HTERT RPE-1 (cell line): Measurements from ENCODE around the gene RIMBP3C.
"Not testable (repeated sequence)": the region's sequence is repeated elsewhere in the genome, so short reads cannot be mapped to it uniquely, and the experiment has no call there.

ENCODE experiments used
- in situ Hi-C: fragments of 300-500 bp; cut with MboI; formaldehyde crosslinking; loops from 4 replicates; pipeline ENCODE4 v1.14.3; 2020; ENCODE audit warnings: low sequenced_read_pairs

The RIMBP3C gene

DNA sequence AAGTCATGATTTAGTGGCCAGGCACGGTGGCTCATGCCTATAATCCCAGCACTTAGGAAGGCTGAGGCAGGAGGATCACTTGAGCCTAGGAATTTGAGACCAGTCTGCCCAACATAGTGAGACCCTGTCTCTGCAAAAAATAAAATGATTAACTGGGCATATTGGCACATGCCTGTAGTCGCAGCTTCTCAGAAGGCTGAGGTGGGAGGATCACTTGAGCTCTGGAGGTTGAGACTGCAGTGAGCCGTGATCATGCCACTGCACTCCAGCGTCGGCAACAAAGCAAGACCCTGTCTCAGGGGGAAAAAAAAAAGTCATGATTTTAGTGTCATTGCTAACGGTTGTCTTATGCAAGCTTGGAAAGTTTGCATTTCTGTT lies 28.2 kb upstream of the RIMBP3C start:
- in situ Hi-C loops: no loop called here

DNA sequence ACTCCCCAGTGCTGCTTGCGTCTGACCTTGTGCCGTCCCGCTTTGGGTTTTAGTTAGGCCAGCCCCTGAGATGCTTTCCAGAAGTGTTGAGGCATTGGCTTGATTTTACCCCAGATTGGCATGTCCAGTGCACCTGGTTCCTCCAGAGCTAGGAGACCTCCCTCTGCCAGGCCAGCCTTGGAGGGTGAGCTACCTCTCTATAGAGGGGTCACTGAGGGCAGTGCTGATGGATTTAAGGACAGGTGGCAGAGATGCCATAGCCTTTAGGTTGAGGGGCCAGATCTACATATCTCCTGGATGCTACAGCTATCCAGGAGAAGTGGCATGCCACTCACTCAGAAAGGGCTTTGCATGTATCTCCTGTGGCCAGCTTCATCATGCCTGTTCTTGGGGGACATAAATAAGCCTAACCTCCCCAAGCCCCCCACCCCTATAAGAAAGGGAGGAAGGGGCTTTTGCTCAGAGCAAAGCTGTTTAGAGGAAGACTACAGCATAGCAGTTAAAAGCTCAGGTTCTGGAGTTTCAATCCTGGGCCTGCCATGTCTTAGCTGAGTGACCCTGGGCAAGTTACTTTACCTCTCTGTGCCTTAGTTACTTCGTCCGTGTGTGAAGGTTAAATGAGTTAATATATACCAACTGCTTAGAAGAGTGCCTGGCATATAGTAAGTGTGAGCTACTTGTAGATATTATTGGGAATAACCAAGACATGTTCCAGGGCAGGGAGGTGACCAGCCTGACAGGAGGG lies 22.7 kb upstream of the RIMBP3C start:
- in situ Hi-C loops: no loop called here

DNA sequence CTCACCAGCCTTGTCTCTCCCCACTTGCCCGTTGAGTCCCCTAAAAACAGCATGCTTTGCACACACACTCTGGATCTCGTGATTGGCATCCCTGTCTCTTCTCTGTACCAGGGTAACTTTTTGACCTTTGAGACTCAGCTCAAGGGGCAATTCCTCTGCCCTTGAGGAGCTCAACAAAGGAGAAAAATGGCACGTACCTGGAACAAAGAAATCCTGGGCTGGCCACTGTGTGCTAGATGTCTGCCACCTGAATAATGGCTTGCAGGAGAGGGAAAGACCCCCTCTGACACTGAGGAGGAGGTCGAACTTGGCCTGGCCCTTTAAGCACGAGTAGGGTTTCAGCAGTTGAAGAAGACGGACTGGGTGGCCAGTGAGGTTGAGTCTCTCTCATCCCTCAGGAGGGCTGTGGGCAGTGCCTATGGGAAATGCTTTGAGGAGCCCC lies 22.1 kb upstream of the RIMBP3C start:
- in situ Hi-C loops: no loop called here

- in situ Hi-C loops: no loop called here
Observed at GRCh38 chr22:21571679-21572078, 20.4 kb upstream of the RIMBP3C start.

GRCh38 chr22:21570398-21570797 lies 19.1 kb upstream of the RIMBP3C start:
- in situ Hi-C loops: no loop called here

- in situ Hi-C loops: no loop called here
Observed at GRCh38 chr22:21569459-21570170, 18.4 kb upstream of the RIMBP3C start.

- in situ Hi-C loops: not testable (repeated sequence)
Observed at GRCh38 chr22:21569076-21569427, 17.8 kb upstream of the RIMBP3C start.

- in situ Hi-C loops: no loop called here
Observed at GRCh38 chr22:21568347-21569075, 17.2 kb upstream of the RIMBP3C start.

- in situ Hi-C loops: no loop called here
Observed at GRCh38 chr22:21567456-21568346, 16.4 kb upstream of the RIMBP3C start, which contains the start of gene UBE2L3. TSS of gene UBE2L3 (plus strand) at chr22:21567714. CDS start at chr22:21567745, 31 bp downstream.

- in situ Hi-C loops: no loop called here
Observed at GRCh38 chr22:21564411-21564810, 13.2 kb upstream of the RIMBP3C start.

- in situ Hi-C loops: no loop called here
Observed at GRCh38 chr22:21563912-21564311, 12.7 kb upstream of the RIMBP3C start.

DNA sequence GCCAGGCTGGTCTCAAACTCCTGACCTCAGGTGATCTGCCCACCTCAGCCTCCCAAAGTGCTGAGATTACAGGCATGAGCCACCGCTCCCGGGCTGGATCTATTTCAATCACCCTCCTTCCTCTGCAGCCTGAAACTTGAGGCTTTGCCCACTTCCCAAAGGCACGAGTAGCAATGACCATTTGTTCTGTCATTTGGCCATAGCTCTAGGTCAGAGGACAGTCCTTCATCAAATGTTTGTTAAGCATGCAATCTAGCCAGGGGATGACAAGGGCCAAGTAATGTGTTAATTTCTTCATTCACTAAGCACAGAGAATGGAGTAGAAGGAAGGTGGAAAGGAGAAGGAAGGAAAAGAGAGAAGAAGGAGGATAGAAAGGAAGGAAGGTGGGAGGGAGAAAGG lies 9.4 kb upstream of the RIMBP3C start:
- in situ Hi-C loops: not testable (repeated sequence)

DNA sequence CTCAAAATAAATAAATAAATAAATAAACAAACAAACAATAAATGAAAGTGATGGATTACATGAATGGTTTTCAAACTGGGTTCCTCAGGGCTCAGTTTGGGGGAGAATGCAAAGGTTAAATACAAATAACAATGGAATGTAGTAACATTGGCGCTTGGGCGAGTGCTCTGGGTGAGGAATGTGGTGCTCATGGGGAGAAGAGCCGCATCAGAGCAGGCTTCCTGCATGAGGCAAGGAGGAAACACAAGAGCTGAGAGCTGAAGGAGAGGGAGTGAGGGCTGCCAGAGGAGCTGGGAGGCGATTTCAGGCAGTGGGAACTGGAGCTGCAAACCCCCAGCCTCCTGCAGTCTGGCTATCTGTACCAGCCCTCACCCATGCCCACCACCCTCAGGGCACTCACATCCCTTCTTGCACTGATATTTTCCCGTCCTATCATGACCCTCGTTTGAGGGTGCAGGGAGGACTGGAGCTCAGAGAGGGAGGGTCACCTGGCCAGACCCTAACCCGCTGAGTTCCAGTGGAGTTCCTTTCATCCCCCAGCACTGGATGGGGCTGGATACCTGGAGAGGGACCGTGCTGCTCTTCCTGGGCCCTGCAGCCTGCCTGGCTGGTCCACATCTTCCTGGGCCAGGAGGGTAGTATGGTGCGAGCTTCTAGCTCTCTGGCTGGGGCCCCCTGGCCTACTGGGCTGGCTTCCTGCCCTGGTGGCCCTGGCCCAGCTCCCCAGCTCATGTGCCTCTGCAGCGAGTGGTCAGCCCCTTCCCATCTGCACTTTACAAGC lies 8.3 kb upstream of the RIMBP3C start:
- in situ Hi-C loops: not testable (repeated sequence)

DNA sequence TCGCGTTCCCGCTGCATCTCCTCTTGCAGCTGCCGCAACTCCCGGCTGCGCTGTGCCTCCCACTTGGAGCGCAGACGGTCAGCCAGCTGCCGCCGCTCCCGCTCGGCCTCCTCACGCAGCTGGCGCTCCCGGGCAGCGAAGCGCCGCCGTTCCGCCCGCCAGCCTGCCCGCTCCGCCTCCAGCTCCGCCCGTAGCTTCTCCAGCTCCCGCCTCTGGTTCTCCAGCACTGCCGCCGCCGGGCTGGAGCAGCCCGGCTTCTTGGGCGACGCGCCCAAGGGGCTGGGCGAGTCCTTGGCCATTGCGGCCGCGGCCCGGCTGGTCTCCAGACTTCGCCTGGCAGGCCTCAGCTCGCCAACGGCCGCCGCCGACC lies 598 bp downstream of the RIMBP3C start:
- in situ Hi-C loops: not testable (repeated sequence)

DNA sequence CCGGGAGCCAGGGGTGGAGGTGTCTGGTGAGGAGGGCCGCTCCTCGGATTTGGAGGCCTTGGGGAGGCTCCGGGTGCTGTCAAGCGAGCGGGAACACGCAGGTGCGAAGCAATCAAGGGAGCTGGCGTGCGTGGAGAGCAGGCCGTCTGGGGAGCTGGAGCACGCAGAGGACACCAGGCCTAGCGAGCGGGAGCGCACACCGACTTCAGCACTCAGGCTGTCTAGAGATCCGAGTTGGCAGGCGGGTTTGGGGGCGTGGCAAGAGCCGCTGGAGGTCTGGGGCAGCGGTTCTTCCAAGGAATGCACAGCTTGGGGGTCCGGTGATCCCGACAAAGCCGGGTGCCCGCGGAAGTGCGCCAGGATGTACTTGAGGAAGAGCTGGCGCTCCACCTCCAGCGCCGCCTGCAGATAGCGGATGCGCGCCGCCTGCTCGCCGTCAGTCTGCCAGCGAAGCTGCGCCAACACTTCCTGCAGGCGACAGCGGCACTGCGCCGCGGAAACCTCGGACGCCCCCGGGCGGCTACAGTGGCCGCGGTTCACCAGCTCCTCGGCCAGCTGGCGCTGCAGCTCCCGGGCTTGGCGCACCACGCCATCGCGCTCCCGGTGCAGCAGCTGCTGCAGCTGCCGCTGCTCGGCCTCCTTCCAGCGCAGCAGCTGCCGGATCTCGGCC lies 1.1 kb downstream of the RIMBP3C start:
- in situ Hi-C loops: not testable (repeated sequence)

- in situ Hi-C loops: not testable (repeated sequence)
Observed at GRCh38 chr22:21549558-21549957, 1.7 kb downstream of the RIMBP3C start.

DNA sequence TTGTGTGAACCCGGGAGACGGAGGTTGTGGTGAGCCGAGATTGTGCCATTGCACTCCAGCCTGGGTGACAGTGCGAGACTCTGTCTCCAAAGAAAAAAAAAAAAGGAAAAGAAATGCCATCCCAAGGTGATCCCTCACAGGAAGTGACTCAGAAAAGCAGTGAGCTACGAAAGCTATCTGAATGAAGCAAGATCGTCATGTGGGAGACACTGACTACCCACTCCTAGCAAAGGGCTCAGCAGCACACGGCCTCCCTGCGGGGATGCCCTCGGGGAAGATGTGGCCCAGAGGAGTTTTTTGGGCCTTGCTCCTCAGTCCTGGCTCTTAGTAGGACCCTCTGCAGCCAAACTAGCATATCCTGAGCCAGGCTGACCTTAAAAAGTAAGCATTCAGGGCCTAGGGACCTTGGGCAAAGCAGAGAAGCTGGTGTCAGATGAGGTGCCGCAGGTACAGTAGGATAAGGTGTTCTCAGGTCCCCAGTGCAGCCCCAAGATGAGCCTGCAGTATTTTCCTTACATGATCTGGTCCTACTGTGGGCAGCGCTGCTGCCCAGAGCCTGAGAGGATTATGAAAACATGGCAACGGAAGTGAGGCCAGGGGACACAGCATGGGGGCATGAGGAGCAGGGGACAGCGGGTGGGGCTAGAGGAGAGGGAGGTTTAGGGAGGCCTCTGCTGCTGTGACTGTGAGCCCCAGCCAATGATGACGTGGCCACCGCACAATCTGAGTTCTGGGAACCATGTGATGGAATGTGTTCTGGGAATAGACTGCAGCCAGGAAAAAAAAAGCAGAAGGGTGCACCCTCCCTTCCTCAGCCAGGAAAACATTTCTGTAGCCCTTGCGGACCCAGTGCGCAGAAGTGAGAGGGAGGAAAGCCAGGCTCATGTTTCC lies 6.6 kb downstream of the RIMBP3C start:
- in situ Hi-C loops: not testable (repeated sequence)

GRCh38 chr22:21539862-21540261 lies 11.4 kb downstream of the RIMBP3C start:
- in situ Hi-C loops: not testable (repeated sequence)
